NCI-H187 treated with DMSO at 0.1 percent for 48 hours (cell line): ENCODE data around the gene TFR2.

Experiments used
- DNase-seq: peaks from one replicate; lab custom pipeline; 2025; lab: John Stamatoyannopoulos, UW

Gene TFR2

GRCh38 chr7:100585511-100586265 lies 55.7 kb downstream of the TFR2 start, which contains the start of gene LRCH4:
Gene LRCH4, minus strand, starts transcription at chr7:100586129. Its CDS starts 29 bp downstream, at chr7:100586100.
- no peak for DNase-seq

DNA sequence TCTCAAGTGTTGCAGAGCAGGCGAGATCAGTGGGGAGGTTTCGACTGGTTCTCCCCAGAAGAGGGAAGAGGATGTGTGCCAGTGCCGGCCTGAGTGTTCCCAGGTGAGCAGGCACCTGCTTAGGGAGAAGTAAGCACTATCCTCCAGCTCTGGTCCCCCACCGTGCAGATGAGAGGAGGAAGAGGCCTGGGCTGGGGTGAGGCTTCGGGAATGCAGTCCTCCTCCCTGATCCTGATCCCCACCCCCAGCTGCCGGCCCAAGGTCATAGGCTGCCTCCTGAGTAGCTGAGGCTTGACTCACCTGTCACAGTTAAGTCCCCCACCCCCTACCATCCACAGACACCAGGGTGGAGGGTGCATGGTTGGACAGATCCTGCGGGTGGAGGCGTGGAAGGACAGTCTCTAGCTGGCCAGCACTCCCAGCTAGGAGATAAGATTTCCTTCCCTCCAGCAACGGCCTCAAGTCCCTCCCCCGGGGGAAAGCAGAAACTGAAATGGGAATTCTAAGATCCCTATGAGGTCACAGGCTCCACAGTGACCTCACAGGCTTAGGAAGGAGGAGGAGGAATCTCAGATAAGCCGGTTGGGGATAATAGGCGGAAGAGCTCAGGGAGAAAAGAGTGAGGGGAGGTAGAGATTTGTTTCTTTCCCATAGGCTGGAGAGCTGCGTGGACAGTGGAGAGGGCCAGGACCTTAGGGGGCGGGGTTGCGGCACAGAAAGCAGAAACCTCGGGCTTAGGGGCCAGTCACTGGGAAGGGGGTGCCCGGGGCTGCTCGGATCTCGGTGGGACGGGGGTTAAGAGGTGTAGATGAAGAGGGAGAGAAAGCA lies 56.5 kb downstream of the TFR2 start:
- DNase-seq, result no peak

- DNase-seq, result no peak
Measured at GRCh38 chr7:100584054-100584682, 57.2 kb downstream of the TFR2 start.

DNA sequence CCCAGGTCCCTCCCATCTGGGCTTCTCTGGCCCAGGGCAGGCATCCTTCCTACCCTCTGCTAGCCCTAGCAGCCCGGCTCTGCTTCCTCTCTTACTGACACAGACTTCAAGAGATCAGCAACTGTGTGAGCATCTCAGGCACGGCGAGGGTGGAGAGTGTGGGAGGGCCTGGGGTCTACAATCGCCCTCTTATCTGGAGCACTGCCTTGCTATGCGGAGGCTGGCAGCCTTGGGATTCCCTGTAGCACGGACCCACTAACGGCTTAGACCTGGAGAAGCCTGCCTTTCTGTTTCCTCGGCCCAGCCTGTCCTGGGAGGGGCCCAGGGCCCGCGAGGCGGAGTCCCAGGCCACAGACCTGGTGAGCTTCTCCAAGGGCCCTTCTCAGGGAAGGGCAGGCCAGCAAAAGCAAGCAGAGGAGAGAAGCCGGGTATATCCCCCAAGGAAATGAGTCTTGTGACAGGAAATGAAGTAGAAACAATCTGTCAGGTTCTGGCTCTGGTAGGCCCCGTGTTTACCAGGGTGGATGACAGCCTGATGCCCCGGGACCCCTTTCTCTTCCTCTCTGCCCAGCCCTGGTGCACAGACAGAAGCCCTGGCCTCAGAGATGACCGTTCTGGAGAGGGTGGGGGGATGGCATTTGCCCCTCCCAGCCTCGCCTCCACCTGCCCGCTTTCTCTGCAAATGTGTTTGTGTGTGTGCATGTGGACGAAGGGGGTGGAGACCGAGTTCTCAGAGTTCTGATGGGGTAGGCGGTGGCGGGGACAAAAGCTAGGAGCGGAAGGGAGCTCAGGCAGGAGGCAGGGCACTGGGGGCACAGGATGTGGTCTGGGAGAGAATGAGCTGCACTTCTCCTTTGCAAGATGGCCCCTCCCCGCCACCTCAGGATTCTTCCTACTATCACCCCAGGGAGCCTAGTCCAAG lies 58.0 kb downstream of the TFR2 start:
- no peak for DNase-seq

- no peak for DNase-seq
Measured at GRCh38 chr7:100582650-100583049, 58.7 kb downstream of the TFR2 start.

DNA sequence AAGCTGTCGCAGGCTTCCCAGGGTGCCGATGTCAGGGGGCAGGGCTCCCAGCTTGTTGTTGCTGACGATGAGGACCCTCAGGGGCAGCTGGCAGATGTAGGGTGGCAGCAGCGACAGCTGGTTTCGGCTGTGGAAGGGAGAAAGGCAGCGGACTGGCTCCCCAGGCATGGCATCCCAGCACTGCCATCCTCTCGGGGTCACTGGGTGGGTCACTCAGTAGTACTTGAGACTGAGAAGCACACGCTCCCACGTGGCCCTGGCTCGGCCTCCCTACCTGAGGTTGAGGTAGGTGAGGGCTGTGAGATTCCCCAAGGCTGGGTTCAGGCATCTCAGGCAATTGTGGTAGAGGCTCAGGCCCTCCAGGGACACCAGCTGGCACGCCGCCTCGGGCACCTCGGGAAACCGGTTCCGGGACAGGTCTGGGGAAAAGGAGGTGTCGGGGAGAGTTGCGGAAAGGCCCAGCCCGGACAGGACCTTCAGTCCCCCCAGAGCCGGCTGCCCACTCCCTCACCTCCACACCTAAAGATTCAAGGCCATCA lies 59.2 kb downstream of the TFR2 start:
- DNase-seq, result no peak

GRCh38 chr7:100580466-100581283 lies 60.7 kb downstream of the TFR2 start:
- no peak for DNase-seq

DNA sequence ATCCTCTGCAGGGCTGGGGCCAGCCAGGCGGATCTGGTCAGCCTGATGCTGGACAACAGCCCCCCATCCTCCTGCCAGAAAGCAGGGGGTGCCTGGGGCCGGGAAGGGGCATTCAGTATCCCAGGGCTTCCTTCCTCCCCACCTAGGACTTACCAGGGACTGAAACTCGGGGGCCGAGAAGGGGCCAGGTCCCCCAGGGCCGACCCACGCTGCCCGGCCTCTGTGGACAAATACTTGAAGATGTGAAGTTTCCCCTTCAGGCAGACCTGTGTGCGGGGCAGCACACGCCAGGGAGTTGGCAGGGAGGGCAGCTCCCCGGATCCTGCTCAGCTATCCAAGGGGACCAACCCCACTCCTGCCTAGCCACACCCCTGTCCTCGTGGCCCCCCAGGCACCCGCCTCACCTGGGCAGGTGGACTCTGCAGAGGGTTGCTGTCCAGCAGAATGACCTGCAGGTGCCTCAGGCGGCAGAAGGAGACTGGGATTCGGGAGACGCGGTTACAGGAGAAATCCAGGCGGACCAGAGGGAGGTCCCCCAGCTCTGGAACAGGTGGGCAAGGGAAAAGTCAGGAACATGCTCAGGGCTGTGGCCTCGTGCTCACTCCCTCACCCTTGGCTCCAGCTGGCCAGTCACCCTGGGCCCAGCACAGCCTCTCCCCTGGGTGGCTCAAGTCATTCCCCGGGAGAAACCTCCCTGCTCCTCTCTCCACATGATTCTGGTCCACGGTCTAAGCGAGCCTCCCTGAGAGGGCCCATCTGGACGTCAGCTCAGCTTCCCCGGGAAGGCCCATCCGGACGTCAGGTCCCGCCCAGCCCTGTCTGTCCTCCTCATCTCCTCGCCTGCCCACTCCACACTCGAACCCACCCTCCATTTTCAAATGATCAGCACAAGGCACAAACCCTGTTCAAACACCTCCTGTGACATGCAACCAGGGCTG lies 62.8 kb downstream of the TFR2 start:
- no peak for DNase-seq

GRCh38 chr7:100577507-100577906 lies 63.8 kb downstream of the TFR2 start:
- no peak for DNase-seq

DNA sequence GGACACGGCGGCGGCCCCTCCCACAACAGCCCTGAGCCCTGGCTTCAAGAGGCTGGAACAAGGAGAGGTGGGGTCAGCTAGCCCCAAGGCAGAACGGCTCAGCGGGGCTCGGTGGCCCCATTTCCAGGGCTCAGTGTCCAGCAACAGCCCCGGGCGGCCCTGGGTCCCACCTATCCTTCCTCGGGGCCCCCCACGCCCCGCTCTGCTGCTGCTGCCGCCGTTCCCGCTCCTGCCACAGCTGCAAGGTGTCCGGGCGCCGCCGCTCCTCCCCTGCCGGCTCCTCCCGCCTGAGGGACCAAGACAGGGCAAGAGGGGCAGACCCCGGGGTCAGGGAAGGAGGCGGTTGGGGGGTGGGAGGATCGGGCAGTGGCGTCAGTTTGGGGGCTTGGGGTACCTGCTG lies 64.2 kb downstream of the TFR2 start:
- no peak for DNase-seq

DNA sequence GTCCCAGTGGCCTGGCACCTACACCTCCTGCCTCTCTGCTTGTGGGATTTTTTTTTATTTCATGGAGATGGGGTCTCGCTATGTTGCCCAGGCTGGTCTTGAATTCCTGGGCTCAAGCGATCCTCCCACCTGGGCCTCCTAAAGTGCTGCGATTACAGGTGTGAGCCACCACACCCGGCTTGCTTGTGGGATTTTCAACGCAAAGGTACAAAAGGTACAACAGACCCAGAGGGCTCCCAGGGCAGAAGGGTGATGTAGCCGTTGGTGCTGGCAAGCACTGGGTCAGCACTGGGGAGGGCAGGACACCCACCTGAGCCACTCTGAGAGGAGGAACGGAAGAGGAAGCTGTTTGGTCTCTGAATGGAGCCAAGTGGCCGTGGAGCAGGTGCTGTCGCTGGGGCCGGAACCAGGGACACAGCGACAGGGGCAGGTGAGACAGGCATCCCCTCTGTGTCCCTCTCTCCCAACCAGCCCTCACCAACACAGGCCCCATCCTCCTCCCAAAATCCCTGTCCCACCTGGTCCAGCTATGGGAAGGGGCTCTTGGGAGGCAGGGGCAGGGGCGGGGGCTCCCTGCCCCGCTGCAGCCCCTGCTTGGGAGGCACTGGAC lies 64.9 kb downstream of the TFR2 start:
- DNase-seq, result no peak

- no peak for DNase-seq
Measured at GRCh38 chr7:100575746-100576383, 65.5 kb downstream of the TFR2 start.

DNA sequence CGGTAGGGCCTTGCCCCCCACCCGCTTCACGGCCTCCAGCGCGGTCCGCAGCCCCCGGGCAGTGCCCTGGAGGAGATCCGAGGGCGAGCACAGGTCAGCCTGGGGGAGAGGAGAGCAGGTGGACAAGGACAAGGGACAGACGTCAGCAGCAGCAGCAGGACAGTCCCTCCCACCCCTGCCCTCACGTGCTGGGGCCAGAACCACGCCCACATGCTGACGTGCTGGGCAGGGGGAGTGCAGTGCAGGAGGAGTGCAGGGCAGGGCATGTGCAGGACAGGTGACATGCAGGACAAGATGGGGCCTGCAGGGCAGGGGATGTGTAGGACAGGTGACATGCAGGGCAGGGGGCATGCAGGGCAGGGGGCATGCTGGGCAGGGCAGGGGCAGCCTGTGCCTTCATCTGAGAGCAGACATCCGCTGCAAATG lies 66.1 kb downstream of the TFR2 start:
- DNase-seq, result no peak

GRCh38 chr7:100574362-100575205 lies 66.8 kb downstream of the TFR2 start:
- DNase-seq, result no peak

- no peak for DNase-seq
Measured at GRCh38 chr7:100573691-100574361, 67.5 kb downstream of the TFR2 start, which contains the start of gene SAP25. Gene SAP25, minus strand, starts transcription at chr7:100573900. Its CDS starts 158 bp downstream, at chr7:100573742.

DNA sequence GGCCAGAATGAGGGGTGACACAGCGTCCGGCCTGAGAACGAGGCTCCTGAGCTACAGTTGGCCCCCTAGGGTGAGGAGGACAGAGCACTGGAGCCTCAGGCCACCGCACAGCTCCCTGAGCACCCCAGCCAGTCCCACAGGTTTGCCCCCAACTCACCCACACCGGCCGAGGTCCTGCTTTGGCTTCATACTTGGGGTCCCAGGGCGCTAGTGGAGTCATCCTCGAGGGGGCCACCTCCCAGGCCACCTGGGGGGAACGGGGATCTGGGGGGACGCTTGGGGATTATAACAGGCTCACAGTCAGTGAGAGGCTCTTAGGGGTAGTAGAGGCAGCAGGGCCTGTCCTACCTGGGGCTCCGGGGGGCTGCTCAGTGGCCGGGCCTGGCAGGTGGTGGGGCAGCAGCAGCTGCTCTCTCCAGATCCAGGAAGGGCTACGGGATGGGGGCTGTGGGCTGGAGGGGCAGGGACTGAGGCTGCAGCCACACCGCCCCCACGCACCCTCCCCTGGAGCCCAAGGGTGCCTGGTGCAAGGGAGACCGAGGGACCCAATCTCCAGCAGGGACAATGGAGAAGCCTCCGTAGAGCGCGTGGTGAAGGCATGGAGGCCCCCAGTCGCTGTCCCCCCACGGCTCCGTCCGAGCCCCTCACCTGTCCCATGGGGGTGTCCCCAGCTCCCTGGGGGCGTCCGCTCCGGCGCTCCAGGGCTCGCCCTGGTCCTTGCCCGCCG lies 68.2 kb downstream of the TFR2 start:
- no peak for DNase-seq
